Suppressor macrophage treated with lipopolysaccharide for 1 hour (primary cell): ENCODE results near the gene SLC39A11.
"Not testable (repeated sequence)": the region's sequence is repeated elsewhere in the genome, so short reads cannot be mapped to it uniquely, and the experiment has no call there.

Source experiments
- DNase-seq, 3 donors: peaks; one replicate each; pipeline ENCODE4 v3.0.0-alpha.2; 2020 to 2022

The SLC39A11 gene

DNA sequence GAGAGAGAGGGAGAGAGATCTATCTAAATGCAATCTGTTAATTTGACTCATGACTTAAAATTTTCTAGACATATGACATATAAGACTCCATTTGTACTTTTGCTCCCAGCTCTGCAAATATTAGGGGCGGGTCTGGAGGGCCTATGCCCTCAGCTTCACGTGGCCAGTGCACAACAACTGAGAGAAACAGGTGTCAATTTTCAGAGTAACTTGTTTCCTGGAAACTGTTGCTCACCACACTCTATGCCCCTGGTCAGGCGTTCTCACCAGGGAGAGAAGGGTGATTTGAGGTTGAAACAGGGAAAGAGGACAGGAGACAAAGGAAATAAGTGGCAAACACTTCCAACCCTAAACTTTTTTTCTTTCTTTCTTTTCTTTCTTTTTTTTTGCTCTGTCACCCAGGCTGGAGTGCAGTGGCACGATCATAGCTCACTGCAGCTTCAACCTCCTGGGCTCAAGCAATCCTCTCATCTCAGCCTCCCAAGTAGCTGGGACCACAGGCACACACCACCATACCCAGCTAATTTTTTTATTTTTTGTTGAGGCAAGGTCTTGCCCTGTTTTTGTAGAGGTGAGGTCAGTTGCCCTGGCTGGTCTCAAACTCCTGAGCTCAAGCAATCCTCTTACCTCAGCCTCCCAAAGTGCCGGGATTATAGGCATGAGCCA is 270.0 kb downstream of the SLC39A11 start:
- no peak for DNase-seq

GRCh38 chr17:72816406-72816805 is 276.1 kb downstream of the SLC39A11 start:
- no peak for DNase-seq

- no peak for DNase-seq
Observed at GRCh38 chr17:72813481-72813880, 279.0 kb downstream of the SLC39A11 start.

- no peak for DNase-seq
Observed at GRCh38 chr17:72812823-72813222, 279.7 kb downstream of the SLC39A11 start.

DNA sequence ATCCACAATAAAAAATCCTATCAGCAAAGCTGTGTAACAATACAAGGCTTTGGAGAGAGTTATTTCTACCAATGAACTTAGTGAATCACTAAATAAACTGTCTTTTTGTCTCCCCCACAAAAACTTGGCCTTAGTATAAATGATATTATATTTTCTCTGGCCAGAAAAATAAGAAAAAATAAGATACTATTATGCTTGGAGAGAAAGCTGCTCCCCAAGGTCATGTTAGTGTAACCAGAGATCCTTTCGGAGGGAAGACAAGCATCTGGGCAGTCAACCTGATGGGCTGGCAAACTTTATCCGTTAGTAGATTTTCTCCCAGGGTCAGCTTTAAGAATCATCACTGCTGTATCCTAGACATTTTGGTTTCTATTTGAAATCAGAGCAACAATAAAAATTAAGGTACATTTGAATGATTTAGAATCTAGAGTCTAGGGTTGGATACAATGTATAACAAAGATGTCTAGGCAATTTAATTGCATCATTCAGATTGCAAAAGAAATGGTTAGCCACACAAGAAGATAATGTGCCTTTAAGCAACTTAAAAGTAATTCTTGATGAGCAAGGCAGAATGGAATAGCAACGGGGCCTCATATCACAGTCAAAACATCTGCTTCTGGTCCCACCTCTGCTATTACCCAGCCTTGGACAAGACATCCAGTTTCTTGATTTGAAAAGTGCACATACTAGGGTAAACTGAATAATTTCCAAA is 280.4 kb downstream of the SLC39A11 start:
- DNase-seq: no peak

DNA sequence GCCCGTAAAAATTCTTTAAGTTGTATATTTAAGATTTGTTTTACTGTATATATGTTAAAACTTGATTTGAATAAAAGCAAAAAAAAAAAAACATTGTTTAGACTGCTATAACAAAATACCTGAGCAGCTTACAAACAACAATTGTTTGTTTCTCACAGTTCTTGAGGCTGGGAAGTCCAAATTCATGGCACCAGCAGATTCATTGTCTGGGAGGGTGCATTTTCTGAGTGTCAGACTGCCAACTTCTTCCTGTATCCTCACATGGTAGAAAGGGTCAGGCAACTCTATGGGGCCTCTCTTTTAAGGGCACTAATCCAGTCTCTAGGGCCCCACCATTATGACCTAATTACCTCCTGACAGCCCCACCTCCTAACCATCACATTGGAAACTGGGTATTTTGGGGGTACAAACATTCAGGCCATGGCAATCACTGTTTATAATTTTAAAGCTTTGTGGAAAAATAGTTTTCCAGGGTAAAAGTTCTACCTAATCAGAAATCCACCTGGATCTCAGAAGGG is 281.4 kb downstream of the SLC39A11 start:
- no peak for DNase-seq

DNA sequence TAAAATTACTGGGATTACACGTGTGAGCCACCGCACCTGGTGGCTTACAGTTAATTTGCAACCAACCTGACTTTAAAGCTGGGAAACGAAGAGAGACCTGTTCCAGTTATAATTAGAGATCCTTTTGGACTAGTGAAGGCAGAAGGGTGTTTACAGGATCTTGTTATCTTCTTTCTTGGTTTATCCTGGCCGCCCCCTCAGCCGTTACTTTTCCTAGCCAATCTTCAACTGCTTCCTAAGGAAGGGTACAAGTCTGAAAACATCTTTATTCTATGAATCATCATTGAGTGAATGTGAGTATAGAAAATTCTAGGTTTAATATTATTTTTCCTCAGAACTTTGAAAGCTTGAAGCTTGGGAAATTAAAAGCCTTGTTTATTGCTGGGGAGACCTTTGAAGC is 286.5 kb downstream of the SLC39A11 start:
- no peak for DNase-seq

GRCh38 chr17:72804949-72805707 is 287.4 kb downstream of the SLC39A11 start:
- no peak for DNase-seq

- no peak for DNase-seq
Observed at GRCh38 chr17:72802726-72803125, 289.8 kb downstream of the SLC39A11 start.

DNA sequence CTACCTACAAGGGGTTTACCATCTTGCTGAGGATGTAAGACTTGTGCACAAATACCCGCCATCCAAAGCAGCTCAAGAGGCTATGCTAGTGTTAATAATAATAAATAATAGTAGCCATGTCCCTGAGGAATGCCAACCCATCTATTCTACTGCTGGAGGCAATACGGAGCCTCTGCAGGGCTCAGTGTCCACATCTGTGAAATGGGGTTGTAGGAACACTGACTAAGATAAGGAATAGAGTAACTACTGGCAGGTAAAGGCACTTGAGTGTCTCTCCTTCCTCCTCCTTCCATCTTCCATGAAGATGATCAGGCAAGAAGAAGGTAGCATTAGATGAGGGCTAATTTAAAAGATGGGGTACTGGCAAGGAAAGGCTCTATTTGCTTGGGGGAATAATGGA is 295.3 kb downstream of the SLC39A11 start:
- no peak for DNase-seq

DNA sequence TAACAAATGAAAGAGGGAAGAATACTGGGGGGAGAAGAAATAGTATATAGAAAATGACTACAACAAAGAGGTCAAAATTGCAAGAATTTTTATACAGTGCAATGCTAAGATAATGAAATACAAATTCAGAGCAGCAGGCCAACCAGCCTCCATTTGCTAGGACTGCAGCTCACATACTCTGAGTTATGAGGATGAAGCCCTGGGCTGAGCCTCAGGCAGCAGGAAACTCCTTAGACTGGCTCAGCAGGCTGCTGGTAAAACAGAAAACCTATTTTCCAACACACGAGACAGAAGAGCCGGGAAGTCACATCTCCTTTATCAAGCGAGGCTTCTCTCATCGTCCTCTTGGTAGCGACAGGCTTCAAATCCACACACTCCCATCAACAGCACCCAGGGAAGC is 296.5 kb downstream of the SLC39A11 start:
- no peak for DNase-seq

DNA sequence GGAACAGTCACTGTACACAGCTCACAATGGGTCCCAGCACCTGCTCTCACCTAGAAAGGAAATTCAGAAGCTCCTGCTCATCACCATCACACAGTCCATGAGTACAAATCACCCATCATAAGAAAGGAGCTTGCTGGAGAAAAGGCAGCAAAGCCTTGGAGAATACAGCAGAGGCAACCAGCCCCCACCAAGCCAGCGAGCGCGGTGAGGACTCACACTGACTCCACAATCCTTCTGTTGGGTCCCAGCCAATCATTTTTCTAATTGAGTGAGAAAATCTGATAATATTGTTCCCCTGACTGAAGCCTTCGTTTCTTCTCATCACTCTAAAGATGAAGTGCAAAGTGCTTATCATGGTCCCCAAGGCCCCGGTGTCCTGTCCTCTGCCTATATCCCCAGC is 298.3 kb downstream of the SLC39A11 start:
- DNase-seq: no peak

- DNase-seq: no peak
Observed at GRCh38 chr17:72792771-72793170, 299.7 kb downstream of the SLC39A11 start.

GRCh38 chr17:72790190-72790589 is 302.3 kb downstream of the SLC39A11 start:
- DNase-seq: no peak

DNA sequence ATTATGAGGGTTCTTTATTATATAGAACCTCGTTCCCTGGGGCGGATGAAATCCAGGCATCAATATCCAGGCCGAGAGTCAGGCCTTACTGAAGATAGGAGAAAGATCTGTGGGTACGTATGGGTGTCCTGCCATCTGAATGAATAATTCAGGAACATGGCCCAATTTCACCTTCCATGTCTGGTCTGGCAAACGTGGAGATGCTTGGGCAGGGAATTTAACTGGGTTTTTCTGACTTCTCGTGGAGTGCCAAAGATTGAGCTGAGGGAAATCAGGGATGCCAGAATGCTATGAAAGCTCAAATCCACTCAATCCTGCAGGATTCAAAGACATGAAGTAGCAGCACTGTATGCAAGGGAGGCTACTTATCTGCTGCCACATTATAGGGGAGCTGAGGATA is 302.8 kb downstream of the SLC39A11 start:
- no peak for DNase-seq

GRCh38 chr17:72788950-72789585 is 303.4 kb downstream of the SLC39A11 start:
- DNase-seq: no peak

DNA sequence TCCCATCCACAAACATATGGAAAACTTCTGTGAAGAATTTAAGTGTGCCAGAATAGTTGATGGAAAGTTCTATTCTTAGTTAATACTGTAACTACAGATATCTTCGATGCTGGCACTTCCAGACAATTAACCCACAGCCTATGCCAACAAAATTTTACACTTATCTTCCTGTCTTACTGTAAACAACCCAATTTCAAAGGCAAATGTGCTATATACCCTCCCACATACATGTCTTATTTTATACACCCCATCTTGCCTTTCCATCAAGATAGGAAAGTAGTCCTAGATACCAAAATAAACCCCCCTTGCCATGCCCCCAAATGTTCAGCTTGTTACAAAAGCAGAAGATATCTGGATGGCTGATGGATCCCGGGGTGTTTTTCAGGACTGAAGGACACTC is 306.3 kb downstream of the SLC39A11 start:
- no peak for DNase-seq

DNA sequence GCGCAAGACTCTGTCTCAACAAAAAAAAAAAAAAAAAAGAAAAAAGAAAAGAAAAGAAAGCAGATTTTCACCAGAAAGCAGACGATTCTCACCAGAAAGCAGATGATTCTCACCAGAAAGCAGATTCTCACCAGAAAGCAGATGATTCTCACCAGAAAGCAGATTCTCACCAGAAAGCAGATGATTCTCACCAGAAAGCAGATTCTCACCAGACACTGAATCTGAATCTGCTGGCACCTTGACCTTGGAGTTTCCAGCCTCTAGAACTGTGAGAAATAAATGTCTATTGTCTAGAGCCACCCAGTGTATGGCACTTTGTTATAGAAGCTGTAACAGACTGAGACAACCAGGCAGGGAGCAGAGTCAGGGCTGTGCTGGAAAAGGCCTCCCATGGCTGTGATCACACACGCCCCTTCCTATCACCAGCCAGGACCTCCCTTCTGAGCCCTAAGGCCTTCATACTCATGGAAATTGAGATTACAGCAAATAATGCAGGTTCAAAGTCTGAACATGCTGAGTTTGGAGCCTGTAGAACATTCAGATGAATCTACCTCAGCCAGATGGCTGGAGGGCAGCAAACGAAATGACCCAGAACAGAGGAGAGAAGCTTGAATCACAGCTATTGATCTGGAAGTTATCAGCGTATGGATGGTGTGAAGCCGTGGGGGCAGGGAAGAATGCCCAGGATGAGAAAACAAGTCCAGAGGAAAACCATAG is 309.3 kb downstream of the SLC39A11 start:
- no peak for DNase-seq

GRCh38 chr17:72782437-72782836 is 310.1 kb downstream of the SLC39A11 start:
- DNase-seq: not testable (repeated sequence)

DNA sequence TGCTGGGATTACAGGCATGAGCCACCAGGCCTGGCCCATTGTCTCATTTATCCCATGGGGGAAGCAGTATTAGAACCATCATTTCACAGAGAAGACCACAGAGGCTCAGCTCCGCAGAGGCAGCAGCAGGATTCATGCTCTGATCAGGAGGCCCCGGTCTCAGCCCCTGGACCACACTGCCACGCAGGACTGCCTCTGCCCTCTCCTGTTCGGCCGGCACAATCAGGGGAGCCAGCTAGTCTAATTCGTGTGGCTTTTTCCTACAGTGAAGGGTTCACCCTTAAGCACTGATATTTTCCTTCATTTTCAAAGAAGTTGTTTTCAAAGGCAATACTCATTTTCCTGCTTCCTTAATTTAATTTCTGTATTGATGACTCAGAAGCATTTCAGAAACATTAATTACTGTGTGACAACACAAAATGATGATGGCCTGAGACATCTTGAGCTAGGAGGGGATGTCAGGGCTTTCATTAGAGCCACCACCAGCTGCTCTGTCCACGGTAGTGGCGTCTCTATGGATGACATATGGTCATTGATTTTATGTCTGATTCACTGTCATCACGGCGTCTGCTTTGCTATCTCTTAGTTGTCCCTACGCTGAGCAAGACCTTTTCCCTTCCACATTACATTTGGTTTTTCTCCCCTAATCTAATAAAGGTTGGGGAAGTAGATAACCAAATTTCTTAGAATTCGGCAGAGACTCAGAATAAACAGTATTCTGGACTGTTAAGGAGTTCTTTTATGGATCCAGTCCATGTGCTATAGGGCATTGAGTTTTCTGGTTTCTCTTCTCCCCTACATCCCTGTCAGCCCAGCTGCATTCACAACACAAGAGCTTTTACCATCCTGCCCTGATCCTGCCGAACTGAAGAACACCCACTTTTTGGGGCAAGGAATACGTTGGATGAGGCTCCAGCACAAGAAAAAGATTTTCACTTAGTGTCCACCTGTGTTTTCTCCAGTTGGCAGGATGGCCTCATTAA is 314.0 kb downstream of the SLC39A11 start:
- peak in 1 of 3 donors; percentile 4 for DNase-seq

DNA sequence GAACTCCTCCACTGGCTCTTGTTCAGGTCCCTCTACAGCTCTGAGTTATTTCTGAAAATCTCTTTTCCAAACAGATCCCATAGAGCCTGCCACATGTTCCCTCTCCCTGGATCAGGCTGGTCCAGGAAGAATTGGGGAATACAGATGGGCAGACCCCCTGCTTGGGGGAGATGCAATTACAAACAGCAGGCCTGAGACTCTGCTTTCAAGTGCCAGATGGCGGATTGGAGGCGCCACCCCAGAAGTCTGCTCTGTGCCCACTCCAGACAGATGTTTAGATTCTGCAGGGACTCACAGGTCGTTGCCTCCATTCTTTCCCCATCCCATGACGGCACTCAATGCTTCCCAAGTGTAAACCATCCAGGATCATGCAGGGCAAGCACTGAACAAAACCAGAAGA is 316.6 kb downstream of the SLC39A11 start:
- DNase-seq: no peak
